Neuron (in vitro differentiated cells): ENCODE data around the gene TMC1.
"Not testable (repeated sequence)": the region's sequence is repeated elsewhere in the genome, so short reads cannot be mapped to it uniquely, and the experiment has no call there.

Source experiments
- H2AFZ ChIP-seq: one replicate; pipeline ENCODE4 v1.6.1; 2013; ENCODE audit warnings: low read depth, mild to moderate bottlenecking, inconsistent platforms, low read length, moderate library complexity
- H3K27me3 ChIP-seq: one replicate; pipeline ENCODE4 v1.6.1; 2013; ENCODE audit warnings: low read length; ENCODE audit not compliant: insufficient read depth
- H3K36me3 ChIP-seq: one replicate; pipeline ENCODE4 v1.6.1; 2013; ENCODE audit warnings: low read length; ENCODE audit not compliant: insufficient read depth
- H3K4me1 ChIP-seq: one replicate; pipeline ENCODE4 v1.6.1; 2013; ENCODE audit warnings: low read length; ENCODE audit not compliant: insufficient read depth
- H3K4me3 ChIP-seq: 2 replicates; pipeline ENCODE4 v1.5.1; 2013; ENCODE audit warnings: mild to moderate bottlenecking, low read length, moderate library complexity
- H3K9me3 ChIP-seq: one replicate; pipeline ENCODE4 v1.6.1; 2013; ENCODE audit warnings: low read length

TMC1 gene

GRCh38 chr9:72855321-72855720 is 333.9 kb downstream of the TMC1 start:
- no peak overlapping the region for H3K4me3 ChIP-seq
- no peaks in the 10 kb centered on the region for H3K27me3 ChIP-seq
- H3K36me3 ChIP-seq: no peaks in the 10 kb centered on the region
- no peak overlapping the region for H2AFZ ChIP-seq
- no peaks in the 10 kb centered on the region for H3K9me3 ChIP-seq
- H3K4me1 ChIP-seq: no peaks in the 10 kb centered on the region

DNA sequence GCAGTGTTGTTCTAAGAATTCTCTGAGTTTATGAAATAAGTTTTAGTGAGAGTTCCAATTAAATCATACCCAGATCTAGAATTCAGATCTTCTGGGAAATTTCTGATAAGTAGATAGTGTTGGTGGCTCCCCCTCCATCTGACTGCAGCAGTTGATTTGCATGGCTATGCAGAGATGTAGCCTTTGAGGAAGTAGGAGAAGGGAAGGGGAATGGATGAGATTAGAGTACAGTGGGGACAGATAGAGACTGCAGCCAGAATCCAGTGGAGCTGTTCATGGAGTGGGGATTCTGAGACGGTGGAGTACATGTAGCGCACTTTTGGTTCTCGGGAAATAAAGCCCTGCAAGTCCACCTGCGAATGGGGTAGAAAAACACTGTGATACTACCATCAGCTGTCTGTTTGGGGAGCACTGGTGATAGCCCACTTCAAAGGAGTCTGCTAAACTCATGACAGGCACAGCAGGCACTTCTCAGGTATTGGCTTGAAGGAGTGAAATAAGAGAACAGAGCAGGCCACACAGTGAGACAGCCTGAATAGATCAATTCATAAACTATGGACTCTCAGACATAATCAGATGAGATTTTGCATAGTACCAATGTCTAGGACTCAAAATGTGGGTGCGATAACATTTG is 334.6 kb downstream of the TMC1 start:
- Histone ChIP-seq H3K4me3 (no peak overlapping the region), H3K36me3 (no peaks in the 10 kb centered on the region), H3K9me3 (no peaks in the 10 kb centered on the region), H2AFZ (no peak overlapping the region), H3K27me3 (no peaks in the 10 kb centered on the region), H3K4me1 (no peaks in the 10 kb centered on the region)

DNA sequence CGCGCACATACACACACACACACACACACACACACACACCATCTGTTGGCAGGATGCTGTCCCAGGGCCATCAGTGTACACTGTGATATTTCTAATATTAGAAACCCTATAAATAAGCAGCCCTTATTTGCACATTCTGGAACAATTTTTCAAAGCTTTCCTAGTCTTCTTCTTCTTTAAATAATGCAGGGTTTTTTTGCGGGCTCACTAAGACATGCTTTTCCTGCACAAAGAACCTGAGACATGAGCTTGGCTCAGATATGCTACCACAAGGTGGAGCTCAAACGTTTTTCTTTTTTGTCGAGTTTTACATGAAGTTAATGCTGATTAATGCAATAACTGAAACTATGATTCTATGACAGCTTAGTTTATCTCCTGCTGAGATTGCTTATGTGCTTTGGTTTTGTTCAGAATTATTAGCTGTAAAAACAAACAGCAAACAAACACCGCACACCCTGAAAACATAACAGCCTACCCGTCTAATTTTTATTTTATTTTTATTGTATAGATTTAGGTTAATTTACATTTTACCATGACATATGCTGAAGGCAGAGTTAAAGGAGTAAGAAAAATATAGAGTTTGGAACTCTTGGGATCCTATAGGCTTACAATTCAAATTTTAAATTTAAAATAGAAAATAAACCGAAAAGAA is 335.7 kb downstream of the TMC1 start:
- no peaks in the 10 kb centered on the region for H3K4me1 ChIP-seq
- no peaks in the 10 kb centered on the region for H3K36me3 ChIP-seq
- no peaks in the 10 kb centered on the region for H3K27me3 ChIP-seq
- H3K4me3 ChIP-seq: no peak overlapping the region
- no peaks in the 10 kb centered on the region for H3K9me3 ChIP-seq
- H2AFZ ChIP-seq: no peak overlapping the region

DNA sequence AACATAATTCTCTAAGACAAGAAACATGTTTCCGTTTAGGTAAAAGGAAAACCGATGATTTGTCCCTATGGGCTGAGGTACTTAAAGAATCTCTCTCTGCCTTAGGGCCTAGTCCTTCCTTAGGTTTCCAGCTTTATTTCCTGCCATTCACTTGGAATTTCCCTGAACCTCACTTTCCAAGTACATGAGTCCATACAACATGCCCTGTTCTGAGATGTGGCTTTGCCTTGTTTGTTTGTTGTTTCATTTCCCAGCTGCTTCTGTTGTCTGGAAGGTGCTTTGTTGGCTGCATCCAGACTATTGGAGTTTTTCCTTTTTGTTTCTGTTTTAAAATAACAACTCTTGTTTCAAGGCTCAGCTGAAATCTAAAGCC is 336.2 kb downstream of the TMC1 start:
- Histone ChIP-seq H3K9me3 (no peaks in the 10 kb centered on the region), H3K27me3 (no peaks in the 10 kb centered on the region), H3K36me3 (no peaks in the 10 kb centered on the region), H3K4me1 (no peaks in the 10 kb centered on the region), H2AFZ (no peak overlapping the region), H3K4me3 (no peak overlapping the region)

DNA sequence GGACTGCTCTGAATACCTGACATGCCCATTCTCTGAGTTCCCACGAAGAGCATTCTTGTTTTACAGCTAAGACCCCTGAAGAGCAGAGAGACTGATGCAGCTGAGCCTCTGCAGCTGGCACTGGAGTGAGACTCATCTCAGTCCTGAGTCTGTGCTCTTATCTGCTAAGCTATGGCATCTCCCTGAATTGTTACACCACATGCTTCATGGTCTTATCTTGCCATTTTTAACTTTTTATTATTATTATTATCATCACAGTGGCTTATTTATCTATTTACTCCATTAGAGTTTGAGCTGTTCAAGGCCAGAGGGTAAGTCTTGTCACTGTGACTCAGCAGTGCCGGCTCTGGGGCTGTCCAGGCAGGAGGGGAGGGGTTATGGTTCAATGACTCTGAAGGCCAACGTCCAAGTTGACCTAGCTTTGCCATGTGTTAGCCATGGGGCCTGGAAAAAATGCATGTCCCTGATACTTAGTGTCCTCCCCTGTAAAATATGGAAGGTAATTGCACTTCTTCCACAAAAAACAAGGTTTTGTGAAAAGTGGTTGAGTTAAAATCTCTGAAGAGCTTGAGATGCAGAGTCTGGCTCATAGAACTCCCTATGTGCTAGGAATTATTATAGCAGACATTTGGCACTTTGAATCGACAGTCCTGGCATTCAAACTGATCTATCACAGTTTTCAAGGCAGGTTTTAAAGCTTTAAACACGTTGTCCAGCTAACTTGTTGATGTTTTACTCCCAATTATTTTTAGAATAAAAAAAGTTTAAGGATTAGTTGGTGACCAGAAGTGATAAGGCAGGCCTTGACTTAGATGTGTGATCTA is 336.9 kb downstream of the TMC1 start:
- no peak overlapping the region for H3K4me3 ChIP-seq
- H3K36me3 ChIP-seq: no peaks in the 10 kb centered on the region
- no peaks in the 10 kb centered on the region for H3K9me3 ChIP-seq
- H3K27me3 ChIP-seq: no peaks in the 10 kb centered on the region
- no peak overlapping the region for H2AFZ ChIP-seq
- H3K4me1 ChIP-seq: no peaks in the 10 kb centered on the region

DNA sequence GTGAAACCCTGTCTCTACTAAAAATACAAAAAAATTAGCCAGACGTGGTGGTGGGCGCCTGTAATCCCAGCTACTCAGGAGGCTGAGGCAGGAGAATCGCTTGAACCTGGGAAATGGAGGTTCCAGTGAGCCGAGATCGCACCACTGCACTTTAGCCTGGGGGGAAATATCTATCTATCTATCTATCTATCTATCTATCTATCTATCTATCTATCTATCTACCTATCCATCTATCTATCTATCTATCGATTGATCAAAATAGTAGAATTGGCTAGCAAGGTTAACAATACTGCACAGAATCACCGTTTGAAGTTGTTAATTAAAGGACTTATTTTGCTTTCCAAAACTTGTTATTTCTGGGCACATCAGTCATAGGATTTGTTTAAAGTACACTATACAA is 341.4 kb downstream of the TMC1 start:
- not testable (repeated sequence) for H2AFZ ChIP-seq, H3K27me3 ChIP-seq, H3K4me3 ChIP-seq, H3K9me3 ChIP-seq, H3K4me1 ChIP-seq, H3K36me3 ChIP-seq

- no peak overlapping the region for H2AFZ ChIP-seq
- H3K9me3 ChIP-seq: no peaks in the 10 kb centered on the region
- H3K4me3 ChIP-seq: no peak overlapping the region
- no peaks in the 10 kb centered on the region for H3K4me1 ChIP-seq
- no peaks in the 10 kb centered on the region for H3K27me3 ChIP-seq
- no peaks in the 10 kb centered on the region for H3K36me3 ChIP-seq
Measured at GRCh38 chr9:72863456-72864094, 342.2 kb downstream of the TMC1 start.

- Histone ChIP-seq H3K27me3 (no peaks in the 10 kb centered on the region), H3K36me3 (no peaks in the 10 kb centered on the region), H3K4me1 (no peaks in the 10 kb centered on the region), H3K4me3 (no peak overlapping the region), H3K9me3 (no peaks in the 10 kb centered on the region), H2AFZ (no peak overlapping the region)
Measured at GRCh38 chr9:72864327-72864726, 342.9 kb downstream of the TMC1 start.

DNA sequence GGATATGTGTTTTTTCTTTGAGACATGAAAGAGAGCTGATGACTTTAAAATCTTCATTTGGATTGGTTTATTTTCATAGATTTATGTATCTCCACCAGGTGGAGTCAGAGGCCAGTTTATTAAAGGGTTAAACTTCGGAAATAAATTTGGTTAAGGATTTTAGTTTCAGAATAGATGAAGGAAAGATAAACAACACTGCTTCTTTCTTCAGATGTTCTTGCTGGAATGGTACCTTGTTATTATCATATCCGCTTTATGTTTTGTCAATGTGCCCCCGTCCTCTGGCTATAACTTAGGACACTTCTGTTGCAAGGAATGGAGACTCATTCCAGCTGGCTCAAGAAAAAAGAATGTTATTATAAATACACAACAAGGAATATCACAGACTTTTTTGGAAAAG is 350.3 kb downstream of the TMC1 start:
- Histone ChIP-seq H3K36me3 (no peaks in the 10 kb centered on the region), H3K4me1 (no peaks in the 10 kb centered on the region), H3K4me3 (no peak overlapping the region), H3K27me3 (no peaks in the 10 kb centered on the region), H2AFZ (no peak overlapping the region), H3K9me3 (no peaks in the 10 kb centered on the region)

DNA sequence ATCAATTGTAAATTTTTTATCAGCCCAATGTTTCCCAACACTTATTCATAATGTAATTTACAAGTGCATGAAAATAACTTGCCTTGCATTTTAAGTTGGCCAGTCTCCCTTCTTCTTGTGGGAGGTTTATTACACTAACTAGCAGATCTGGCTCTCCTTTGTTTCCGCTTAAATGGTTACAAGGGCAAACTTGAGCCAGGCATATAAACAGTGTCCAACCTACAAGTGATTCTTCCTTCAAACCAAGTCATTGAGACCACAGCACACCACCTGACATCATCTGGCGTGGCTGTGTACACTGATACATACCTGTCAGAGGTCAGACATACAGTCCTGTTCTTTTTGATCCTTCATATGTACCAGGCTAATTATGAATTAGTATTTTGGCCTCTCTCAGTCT is 351.3 kb downstream of the TMC1 start:
- no peaks in the 10 kb centered on the region for H3K4me1 ChIP-seq
- H3K4me3 ChIP-seq: no peak overlapping the region
- no peaks in the 10 kb centered on the region for H3K36me3 ChIP-seq
- no peaks in the 10 kb centered on the region for H3K27me3 ChIP-seq
- H2AFZ ChIP-seq: no peak overlapping the region
- H3K9me3 ChIP-seq: no peaks in the 10 kb centered on the region

GRCh38 chr9:72873456-72873855 is 352.0 kb downstream of the TMC1 start:
- H3K36me3 ChIP-seq: no peaks in the 10 kb centered on the region
- no peak overlapping the region for H3K4me3 ChIP-seq
- no peaks in the 10 kb centered on the region for H3K9me3 ChIP-seq
- H3K4me1 ChIP-seq: no peaks in the 10 kb centered on the region
- H3K27me3 ChIP-seq: no peaks in the 10 kb centered on the region
- H2AFZ ChIP-seq: no peak overlapping the region

DNA sequence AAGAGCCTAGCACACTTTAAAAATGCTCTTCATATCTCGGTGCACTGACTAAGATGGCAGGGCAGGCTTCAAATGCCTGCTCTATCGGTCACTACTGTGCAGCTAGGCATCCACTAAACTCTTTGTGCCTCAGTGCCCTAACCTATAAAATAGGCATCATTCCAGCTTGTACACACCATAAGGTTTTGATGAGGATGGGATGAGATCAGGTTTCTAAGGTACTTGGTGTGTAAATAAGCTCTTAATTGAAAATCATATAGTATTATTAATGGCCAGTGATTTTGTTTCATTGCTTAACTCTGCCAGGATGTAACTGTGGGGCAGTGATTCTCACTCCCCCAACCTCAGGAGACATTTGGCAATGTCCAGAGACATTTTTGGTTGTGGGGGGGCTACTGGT is 352.9 kb downstream of the TMC1 start:
- Histone ChIP-seq H2AFZ (no peak overlapping the region), H3K4me3 (no peak overlapping the region), H3K36me3 (no peaks in the 10 kb centered on the region), H3K27me3 (no peaks in the 10 kb centered on the region), H3K9me3 (no peaks in the 10 kb centered on the region), H3K4me1 (no peaks in the 10 kb centered on the region)

DNA sequence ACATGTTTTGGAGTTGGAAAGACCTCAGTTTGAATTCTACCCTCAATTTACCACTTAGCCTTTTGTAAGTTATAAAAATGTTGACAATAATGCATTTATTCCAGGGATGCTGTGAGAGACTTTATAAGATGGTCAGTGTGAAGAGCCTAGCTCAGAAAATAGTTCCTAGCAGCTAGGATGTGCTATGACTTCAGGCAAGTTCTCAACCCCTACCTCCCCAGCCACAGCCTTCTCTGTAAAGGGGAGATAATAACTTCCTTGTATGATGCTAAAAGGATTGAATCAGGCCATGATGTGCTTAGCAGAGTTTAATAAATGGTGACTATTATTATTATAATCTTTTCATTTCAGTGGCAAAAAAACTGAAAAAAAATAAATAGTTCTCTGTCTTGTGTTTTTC is 353.8 kb downstream of the TMC1 start:
- H3K4me1 ChIP-seq: no peaks in the 10 kb centered on the region

More for the DNA sequence above, 353.8 kb downstream of the TMC1 start:
- Histone ChIP-seq H3K36me3 (no peaks in the 10 kb centered on the region), H3K4me3 (no peak overlapping the region), H2AFZ (no peak overlapping the region), H3K9me3 (no peaks in the 10 kb centered on the region), H3K27me3 (no peaks in the 10 kb centered on the region)
